Stimulated activated naive CD8-positive, alpha-beta T cell treated with anti-CD3 and anti-CD28 coated beads, Interleukin-15, Interleukin-2, amounts not matched to agents 100 ng/mL and 50 ng/mL, for 24 hours (primary cell): Measurements from ENCODE around the gene NAALADL1.
A peak's percentile ranks its signal among the peaks of the same experiment; 100 is the strongest.

ENCODE experiments used
- H3K27ac Mint-ChIP-seq: one replicate; pipeline ENCODE4 v1.8.0; 2021; ENCODE audit warnings: mild to moderate bottlenecking, mixed read lengths
- H3K27me3 Mint-ChIP-seq: one replicate; pipeline ENCODE4 v1.8.0; 2021; ENCODE audit warnings: mixed read lengths
- H3K36me3 Mint-ChIP-seq: one replicate; pipeline ENCODE4 v1.8.0; 2021; ENCODE audit warnings: low read depth, mixed read lengths
- H3K4me1 Mint-ChIP-seq: one replicate; pipeline ENCODE4 v1.8.0; 2021; ENCODE audit warnings: low read depth, mixed read lengths
- H3K4me3 Mint-ChIP-seq: one replicate; pipeline ENCODE4 v1.8.0; 2021; ENCODE audit warnings: mild to moderate bottlenecking, mixed read lengths
- H3K9me3 Mint-ChIP-seq: one replicate; pipeline ENCODE4 v1.8.0; 2021; ENCODE audit warnings: mixed read lengths

NAALADL1 gene

DNA sequence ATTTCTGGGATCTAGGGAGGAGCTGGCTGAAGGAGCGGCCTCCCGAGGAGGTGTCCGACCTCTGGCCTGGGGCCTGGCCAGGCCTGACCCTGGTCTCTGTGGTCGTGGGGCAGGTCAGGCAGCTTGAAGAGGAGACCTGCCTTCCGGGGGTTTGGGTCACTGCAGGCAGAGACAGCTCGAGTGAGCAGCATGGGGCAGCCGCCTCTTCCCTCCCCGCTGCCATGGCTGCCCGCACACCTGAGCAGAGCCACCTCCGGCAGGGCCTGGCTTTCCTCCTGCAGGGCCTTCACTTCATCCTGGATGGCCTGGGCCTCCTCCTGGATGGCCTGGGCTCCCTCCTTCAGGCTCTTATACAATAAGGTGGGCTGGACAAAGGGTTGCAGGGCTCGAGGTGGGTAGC, 8.0 kb upstream of the NAALADL1 start:
- Mint-ChIP-seq H3K4me1 (peaks cover 3% of the 10 kb centered on the region), H3K27ac (no peak overlapping the region), H3K4me3 (no peak overlapping the region), H3K36me3 (no peaks in the 10 kb centered on the region), H3K27me3 (no peaks in the 10 kb centered on the region), H3K9me3 (no peaks in the 10 kb centered on the region)

DNA sequence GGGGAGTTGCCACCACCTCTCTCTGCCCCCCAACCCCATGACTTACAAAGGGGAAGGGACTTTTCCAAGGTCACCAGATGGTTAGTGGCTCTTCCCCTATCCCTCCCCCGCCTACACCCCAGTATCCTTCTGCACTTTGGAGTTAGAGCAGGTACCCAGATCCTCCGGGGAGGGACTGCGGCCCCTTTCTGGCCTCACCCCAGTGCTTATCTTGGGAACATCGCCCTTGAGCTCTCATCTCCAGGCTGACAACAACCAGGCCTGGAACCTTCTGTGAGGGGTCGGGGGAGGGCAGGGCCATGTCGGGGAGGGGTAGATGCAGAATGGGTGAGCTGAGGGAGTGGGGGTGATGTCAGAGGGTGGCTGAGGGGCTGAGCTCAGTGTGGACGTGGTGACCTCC, 7.5 kb upstream of the NAALADL1 start:
- Mint-ChIP-seq H3K4me3 (no peak overlapping the region), H3K27me3 (no peaks in the 10 kb centered on the region), H3K27ac (no peak overlapping the region), H3K36me3 (no peaks in the 10 kb centered on the region), H3K9me3 (no peaks in the 10 kb centered on the region), H3K4me1 (peaks cover 3% of the 10 kb centered on the region)

DNA sequence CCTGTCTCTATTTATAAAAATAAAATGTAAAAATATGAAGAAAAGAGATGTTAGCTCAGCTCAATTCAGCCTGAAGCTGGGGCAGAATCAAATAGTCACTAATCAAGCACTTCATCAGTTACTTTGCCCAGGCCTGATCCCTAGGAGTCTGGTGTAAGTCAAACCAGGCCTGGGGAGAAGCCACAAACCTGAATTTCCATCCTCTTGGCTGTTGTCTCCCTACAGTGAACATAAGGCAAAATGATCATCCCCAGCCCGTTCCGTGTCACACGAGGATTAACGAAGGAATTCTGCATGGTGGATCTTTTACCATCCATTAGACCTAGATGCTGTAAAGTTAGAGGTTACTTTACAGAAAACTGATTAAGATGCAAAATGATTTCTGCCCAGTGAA, 6.5 kb upstream of the NAALADL1 start:
- H3K9me3 Mint-ChIP-seq = no peaks in the 10 kb centered on the region
- H3K36me3 Mint-ChIP-seq = no peaks in the 10 kb centered on the region
- H3K27me3 Mint-ChIP-seq = no peaks in the 10 kb centered on the region
- H3K4me1 Mint-ChIP-seq = peaks cover 3% of the 10 kb centered on the region
- H3K4me3 Mint-ChIP-seq = no peak overlapping the region
- no peak overlapping the region for H3K27ac Mint-ChIP-seq

DNA sequence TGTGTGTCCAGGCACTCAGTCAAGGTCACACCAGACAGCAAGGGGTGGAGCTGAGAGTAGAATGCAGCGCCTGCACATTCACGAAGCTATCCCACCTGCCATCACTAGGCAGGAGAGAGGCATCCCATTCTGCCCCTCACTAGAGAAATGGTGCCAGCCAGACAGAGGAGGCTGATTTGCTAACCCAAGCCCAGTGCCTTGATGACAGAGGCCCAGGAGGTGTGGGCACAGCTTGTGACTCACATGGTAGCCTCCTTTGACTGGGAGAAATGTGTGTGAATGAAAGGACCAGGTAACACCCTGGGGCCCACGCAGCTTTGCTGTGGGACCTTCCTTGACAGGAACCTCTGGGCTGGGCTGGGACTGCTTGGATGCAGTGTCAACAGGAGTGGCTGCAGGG, 5.2 kb upstream of the NAALADL1 start:
- no peaks in the 10 kb centered on the region for H3K9me3 Mint-ChIP-seq

DNA sequence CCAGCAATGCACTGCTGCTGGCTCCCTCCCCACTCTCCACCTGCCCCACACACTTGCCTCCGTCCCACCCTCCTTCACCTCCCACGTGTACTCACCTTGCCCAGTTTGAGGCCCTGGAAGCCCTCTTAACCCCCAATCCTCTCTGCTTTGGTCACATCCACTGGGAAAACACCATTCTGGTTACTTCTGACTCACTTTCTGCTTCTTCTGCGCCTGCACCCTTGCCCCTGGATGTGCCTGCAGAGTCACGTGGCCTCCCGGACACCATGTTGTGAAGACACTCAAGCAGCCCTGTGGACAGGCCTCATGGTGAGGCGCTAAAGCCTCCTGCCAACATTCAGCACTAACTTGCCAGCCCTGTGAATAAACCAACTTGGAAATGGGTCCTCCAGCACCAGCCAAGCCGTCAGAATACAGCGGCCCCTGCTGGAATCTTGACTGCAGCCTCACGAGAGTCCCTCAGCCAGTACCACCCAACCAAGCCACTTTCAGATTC, 2.6 kb upstream of the NAALADL1 start:
- Mint-ChIP-seq H3K9me3 (no peaks in the 10 kb centered on the region), H3K4me1 (peaks cover 3% of the 10 kb centered on the region), H3K4me3 (no peak overlapping the region), H3K27ac (no peak overlapping the region), H3K27me3 (no peaks in the 10 kb centered on the region), H3K36me3 (no peaks in the 10 kb centered on the region)

More for the DNA sequence above, 5.2 kb upstream of the NAALADL1 start:
- no peak overlapping the region for H3K4me3 Mint-ChIP-seq
- no peak overlapping the region for H3K27ac Mint-ChIP-seq
- no peaks in the 10 kb centered on the region for H3K27me3 Mint-ChIP-seq
- H3K4me1 Mint-ChIP-seq = peaks cover 3% of the 10 kb centered on the region
- H3K36me3 Mint-ChIP-seq = no peaks in the 10 kb centered on the region

DNA sequence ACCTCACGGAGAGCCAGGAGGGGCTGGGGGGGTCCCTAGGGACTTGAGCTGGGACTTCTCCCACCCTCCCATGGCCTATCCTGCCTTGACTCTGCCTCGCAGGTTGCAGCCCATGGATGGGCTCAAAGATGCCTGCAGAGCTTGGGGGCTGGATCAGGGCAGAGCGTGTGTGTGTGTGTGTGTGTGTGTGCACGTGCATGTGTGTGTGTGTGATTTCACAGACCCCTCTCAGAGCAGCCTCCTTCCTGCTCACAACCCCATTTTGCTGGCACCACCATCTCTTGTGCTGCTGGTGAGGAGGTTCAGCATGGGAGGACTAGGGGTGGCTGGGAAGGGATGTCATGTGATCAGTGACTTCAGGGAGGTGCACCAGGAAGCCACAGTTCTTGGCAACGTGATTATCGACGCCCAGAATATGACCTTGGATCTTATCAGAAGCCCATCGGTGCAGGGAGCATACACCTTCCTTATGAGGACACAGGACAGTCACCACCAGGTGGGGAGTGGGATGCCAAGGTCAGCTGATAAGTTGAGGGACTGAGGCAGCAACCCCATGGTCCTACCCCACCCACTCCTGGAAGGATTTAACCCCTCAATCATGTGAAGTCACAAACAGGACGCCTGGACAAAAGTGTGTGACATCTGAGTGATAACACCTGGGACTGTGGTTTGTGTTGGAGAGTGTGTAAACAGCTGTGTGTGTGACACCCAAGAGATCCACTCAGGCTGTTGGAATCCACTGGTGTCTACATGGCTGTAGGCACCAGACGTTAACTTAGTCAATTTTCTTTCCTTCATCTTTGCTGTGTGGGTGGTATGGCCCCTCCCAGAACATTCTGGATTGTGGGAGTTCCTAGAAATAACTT, 1.8 kb upstream of the NAALADL1 start:
- H3K36me3 Mint-ChIP-seq = no peaks in the 10 kb centered on the region
- no peaks in the 10 kb centered on the region for H3K9me3 Mint-ChIP-seq
- no peak overlapping the region for H3K4me3 Mint-ChIP-seq
- peaks cover 3% of the 10 kb centered on the region for H3K4me1 Mint-ChIP-seq
- H3K27me3 Mint-ChIP-seq = no peaks in the 10 kb centered on the region
- H3K27ac Mint-ChIP-seq = no peak overlapping the region

DNA sequence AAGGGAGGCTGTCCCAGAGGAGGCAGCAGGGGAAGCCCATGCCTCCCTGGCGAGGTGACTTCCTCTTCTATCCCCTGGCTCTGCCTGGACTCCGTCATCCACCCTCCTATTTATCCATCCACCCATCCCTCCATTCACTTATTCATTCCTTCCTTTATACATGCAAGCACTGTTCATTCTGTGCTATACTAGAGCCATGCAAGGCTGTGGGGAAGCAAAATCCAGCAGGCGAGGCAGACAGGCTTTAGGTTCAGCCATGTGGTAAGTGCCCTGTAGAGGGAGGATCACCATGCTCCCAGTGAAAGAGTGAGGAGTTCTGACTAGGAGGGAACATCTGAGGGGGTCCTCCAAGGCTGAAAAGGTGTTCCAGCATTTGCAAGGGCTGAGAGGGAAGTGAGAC, 1.2 kb upstream of the NAALADL1 start:
- no peak overlapping the region for H3K4me3 Mint-ChIP-seq
- H3K36me3 Mint-ChIP-seq = no peaks in the 10 kb centered on the region
- no peaks in the 10 kb centered on the region for H3K9me3 Mint-ChIP-seq
- H3K27me3 Mint-ChIP-seq = no peaks in the 10 kb centered on the region
- no peak overlapping the region for H3K27ac Mint-ChIP-seq
- H3K4me1 Mint-ChIP-seq = peaks cover 3% of the 10 kb centered on the region

DNA sequence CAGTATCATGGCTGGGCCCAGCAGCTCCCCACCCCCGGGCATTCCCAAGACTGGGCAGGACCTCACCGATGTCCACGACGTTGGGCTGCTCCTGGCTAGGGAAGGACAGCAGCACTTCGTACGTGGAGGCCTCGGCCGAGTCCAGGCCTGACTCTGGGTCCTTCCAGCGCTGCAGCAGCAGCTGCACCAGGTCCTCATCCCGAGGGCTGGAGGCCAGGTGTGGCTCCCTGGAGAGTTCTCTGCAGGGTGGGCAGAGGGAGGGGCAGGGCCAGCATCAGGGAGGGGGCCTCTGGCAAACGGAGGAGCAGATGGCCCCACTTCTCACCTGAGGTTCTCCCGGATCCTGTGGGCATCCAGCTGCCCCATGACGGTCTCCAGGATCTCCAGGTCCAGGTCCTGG, 341 bp downstream of the NAALADL1 start:
- H3K4me1 Mint-ChIP-seq = peaks cover 14% of the 10 kb centered on the region
- no peaks in the 10 kb centered on the region for H3K9me3 Mint-ChIP-seq
- no peak overlapping the region for H3K4me3 Mint-ChIP-seq
- H3K36me3 Mint-ChIP-seq = no peaks in the 10 kb centered on the region
- H3K27ac Mint-ChIP-seq = no peak overlapping the region
- H3K27me3 Mint-ChIP-seq = no peaks in the 10 kb centered on the region

DNA sequence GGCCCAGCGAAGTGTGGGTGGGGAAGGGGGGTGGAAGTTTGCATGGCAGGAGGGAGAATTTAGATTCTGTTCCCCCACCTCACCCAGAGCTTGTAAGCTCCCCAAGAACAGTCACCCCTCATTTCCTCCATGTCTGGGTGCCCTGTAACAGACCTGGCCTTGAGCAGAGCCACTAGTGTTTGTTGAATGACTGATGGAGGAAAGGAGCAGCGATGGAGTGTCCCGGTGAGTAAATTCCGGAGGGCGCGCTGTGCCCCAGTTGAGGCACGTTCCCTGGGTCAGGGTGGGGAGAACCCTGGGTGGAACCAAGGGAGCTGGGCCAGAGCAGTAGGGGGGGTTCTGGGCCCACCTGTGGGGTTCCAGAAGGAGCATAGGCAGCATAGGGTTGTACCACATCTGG, 827 bp downstream of the NAALADL1 start:
- H3K9me3 Mint-ChIP-seq = no peaks in the 10 kb centered on the region
- peaks cover 14% of the 10 kb centered on the region for H3K4me1 Mint-ChIP-seq
- H3K36me3 Mint-ChIP-seq = no peaks in the 10 kb centered on the region
- H3K4me3 Mint-ChIP-seq = no peak overlapping the region
- H3K27ac Mint-ChIP-seq = no peak overlapping the region
- no peaks in the 10 kb centered on the region for H3K27me3 Mint-ChIP-seq

DNA sequence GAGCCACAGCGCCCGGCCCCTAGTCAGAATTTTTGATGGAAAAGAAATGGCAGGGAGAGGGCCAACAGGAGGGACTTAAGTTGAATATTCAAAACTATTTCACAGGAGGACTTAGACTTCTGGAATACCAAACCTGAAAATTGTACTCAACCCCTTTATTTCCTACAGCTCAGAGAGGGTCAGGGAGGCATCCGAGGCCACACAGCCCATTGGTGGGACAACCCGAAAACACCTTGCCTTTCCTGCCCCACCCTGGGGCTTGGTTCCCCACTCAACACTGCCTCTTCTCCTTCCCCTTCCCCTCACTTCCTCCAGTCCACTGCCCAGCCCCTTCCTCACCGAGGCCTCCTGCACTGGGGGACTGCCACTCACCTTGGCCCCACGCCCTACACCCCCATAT, 1.4 kb downstream of the NAALADL1 start:
- H3K4me3 Mint-ChIP-seq = no peak overlapping the region
- no peaks in the 10 kb centered on the region for H3K9me3 Mint-ChIP-seq
- H3K27me3 Mint-ChIP-seq = no peaks in the 10 kb centered on the region
- H3K36me3 Mint-ChIP-seq = no peaks in the 10 kb centered on the region
- peaks cover 11% of the 10 kb centered on the region for H3K4me1 Mint-ChIP-seq
- no peak overlapping the region for H3K27ac Mint-ChIP-seq

DNA sequence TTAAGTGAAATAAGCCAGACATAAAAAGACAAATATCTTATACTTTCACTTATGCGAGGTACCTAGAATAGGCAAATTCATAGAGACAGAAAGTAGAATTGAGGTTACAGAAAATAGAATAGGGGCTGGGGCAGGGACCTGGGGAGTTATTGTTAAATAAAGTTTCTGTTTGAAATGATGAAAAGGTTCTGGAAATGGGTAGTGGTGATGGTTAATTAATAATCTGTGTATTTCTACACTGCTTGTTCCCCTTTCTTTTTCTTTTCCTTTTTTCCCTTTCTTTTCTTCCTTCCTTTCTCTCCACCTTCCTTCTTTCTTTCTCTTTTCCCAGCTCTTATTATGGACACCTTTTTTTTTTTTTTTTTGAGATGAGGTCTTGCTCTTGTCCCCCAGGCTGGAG, 2.8 kb downstream of the NAALADL1 start:
- Mint-ChIP-seq H3K4me3 (no peak overlapping the region), H3K4me1 (peaks cover 11% of the 10 kb centered on the region), H3K27me3 (no peaks in the 10 kb centered on the region), H3K9me3 (no peaks in the 10 kb centered on the region), H3K27ac (no peak overlapping the region), H3K36me3 (no peaks in the 10 kb centered on the region)

DNA sequence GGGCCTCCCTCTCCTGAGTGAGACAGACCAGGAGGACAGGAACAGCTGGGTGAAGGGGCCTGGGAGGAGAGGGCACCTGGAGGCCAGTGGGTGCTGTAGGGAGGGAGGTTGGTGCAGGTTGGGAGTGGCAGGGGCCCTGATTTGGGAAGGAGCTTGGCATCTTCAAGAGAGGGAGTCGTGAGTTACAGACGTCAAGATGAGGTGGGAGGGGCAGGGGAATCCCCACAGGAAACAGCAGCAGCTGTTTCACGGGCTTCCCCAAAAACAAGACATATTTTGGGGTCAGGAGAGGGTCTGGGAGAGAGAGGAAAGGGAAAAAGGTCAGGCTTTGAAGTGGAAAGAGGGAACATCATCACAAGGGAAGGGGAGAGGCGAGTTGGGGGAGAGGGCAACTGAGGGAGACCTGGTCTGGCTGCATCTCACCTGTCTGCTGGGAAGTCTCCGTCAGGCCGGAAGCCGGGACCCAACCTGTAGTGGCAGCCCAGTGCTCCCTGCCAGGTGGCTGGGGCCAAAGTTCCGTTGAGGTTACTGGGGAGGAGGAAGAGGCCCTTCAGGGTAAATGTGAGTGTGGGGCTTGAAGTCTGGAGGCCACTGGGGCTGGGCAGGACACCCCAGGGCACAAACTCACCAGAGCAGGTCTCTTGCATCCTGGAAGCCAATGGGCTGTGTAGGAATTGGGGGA, 4.4 kb downstream of the NAALADL1 start:
- Mint-ChIP-seq H3K4me1 (peaks cover 11% of the 10 kb centered on the region), H3K27ac (no peak overlapping the region), H3K9me3 (no peaks in the 10 kb centered on the region), H3K36me3 (no peaks in the 10 kb centered on the region), H3K27me3 (no peaks in the 10 kb centered on the region), H3K4me3 (peak overlapping the region; percentile 33)

DNA sequence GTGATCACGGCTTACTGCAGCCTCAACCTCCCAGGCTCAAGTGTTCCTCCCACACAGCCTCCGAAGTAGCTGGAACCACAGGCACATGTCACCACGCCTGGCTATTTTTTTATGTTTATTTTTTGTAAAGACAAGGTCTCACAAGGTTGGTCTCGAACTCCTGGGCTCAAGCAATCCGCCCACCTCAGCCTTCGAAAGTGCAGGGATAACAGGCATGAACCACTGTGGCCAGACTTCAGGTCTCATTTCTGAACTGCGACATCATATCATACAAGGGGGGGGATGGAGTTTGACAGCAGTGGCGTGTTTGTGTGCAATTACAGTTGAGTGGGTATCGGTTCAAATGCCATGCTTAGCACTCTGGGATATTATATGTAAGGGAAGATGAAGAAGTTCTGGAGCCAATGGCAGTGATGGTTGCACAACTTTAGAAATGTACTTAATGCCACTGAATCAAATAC, 6.9 kb downstream of the NAALADL1 start:
- Mint-ChIP-seq H3K27me3 (no peaks in the 10 kb centered on the region), H3K4me1 (peaks cover 29% of the 10 kb centered on the region), H3K27ac (no peak overlapping the region), H3K4me3 (no peak overlapping the region), H3K36me3 (no peaks in the 10 kb centered on the region), H3K9me3 (no peaks in the 10 kb centered on the region)

DNA sequence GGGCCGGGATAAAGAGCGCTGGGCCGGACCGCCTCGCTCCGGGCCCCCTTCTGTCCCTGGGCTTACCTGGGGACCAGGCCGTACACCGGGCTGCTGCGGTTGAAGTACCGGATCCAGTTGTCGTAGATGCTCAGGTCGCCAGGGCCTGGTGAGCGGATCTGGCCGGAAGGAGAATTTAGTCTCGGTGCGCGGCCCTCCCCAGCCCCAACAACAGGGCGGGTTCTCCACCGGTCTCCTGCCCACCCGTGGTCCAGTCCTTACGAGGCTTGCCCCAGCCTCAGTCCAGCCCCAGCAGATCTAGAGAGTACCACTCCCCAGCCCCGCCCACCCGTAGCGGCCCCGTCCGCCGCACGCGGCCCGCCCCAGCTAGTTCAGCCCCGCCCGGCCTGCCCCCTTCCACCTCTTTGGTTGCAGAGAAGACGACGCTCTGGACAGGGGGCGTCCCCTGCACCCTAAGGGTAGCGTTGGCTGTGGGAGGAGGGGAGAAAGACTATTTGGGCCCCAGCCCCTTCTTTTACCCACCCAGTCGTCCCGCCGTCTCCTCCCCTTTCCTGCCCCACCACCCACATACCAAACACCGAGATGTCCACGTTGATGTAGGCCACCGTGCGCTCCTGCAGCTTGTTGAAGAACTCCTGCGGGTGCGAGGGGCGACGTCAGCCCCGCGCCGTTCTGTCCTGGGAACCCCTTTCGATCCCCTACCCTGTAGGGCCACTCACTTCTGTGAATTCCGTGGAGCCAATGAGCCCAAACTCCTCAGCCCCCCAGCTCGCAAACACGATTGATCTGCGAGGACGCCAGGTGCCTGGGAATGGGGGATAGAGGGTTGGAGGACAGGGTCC, 10.6 kb downstream of the NAALADL1 start:
- Mint-ChIP-seq H3K27ac (peak overlapping the region; percentile 67), H3K4me1 (peaks cover 22% of the 10 kb centered on the region), H3K9me3 (no peaks in the 10 kb centered on the region), H3K36me3 (no peaks in the 10 kb centered on the region), H3K27me3 (no peaks in the 10 kb centered on the region), H3K4me3 (peak overlapping the region; percentile 76)

DNA sequence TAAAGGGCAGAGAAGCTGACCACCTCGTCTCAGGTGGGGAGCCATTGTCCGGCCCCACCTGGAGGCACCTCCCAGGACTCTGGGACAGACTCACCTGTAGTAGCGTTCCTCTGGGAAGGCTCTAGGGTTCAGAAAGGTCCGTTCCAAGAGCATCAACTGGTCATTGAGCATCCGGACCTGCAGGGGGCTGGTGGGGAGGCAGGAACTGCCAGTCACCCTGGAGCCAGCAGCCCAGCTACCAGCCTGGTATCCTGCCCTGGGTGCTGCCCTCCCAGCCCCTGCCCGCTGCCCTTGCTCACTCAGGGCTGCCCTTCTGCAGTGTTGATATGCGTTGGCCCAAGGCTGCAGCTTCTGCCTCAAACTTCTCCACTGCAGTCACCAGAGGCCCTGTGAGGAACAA, 12.6 kb downstream of the NAALADL1 start:
- Mint-ChIP-seq H3K9me3 (no peaks in the 10 kb centered on the region), H3K27me3 (no peaks in the 10 kb centered on the region), H3K36me3 (no peaks in the 10 kb centered on the region), H3K27ac (no peak overlapping the region), H3K4me1 (peaks cover 29% of the 10 kb centered on the region), H3K4me3 (no peak overlapping the region)
